Measurements from ENCODE around the gene KCNJ15. TPM values are rescaled to one million over a fixed set of nuclear protein-coding genes. Genes with fewer than 3 reads are reported as not detected.
A peak's percentile ranks its signal among the peaks of the same experiment; 100 is the strongest.

The KCNJ15 gene
- polyA plus RNA-seq, 4 donors = 201 to 259 (median 226) TPM

- no peak for DNase-seq (ENCODE audit: low read depth in 4 of 4, low spot score in 3 of 4)
These were observed 37.8 kb downstream of the KCNJ15 start for GRCh38 chr21:38294609-38295008.

- no peak for DNase-seq (ENCODE audit: low read depth in 4 of 4, low spot score in 3 of 4)
These were observed 39.4 kb downstream of the KCNJ15 start for GRCh38 chr21:38295997-38296764.

GRCh38 chr21:38297194-38297631 lies 40.4 kb downstream of the KCNJ15 start:
- DNase-seq (ENCODE audit: low read depth in 4 of 4, low spot score in 3 of 4) = no peak

- DNase-seq (ENCODE audit: low read depth in 4 of 4, low spot score in 3 of 4) = no peak
These were observed 41.1 kb downstream of the KCNJ15 start for GRCh38 chr21:38297871-38298270.

- no peak for DNase-seq (ENCODE audit: low read depth in 4 of 4, low spot score in 3 of 4)
These were observed 42.0 kb downstream of the KCNJ15 start for GRCh38 chr21:38298832-38299231.

GRCh38 chr21:38299671-38300070 lies 42.9 kb downstream of the KCNJ15 start:
- DNase-seq (ENCODE audit: low read depth in 4 of 4, low spot score in 3 of 4) = no peak

GRCh38 chr21:38300141-38300578 lies 43.4 kb downstream of the KCNJ15 start:
- DNase-seq (ENCODE audit: low read depth in 4 of 4, low spot score in 3 of 4) = no peak

- DNase-seq (ENCODE audit: low read depth in 4 of 4, low spot score in 3 of 4) = no peak
These were observed 44.8 kb downstream of the KCNJ15 start for GRCh38 chr21:38301321-38302214.

- no peak for DNase-seq (ENCODE audit: low read depth in 4 of 4, low spot score in 3 of 4)
These were observed 46.5 kb downstream of the KCNJ15 start for GRCh38 chr21:38303300-38303699.

- no peak for DNase-seq (ENCODE audit: low read depth in 4 of 4, low spot score in 3 of 4)
These were observed 49.8 kb downstream of the KCNJ15 start for GRCh38 chr21:38306433-38307141.

- DNase-seq (ENCODE audit: low read depth in 4 of 4, low spot score in 3 of 4) = no peak
These were observed 51.2 kb downstream of the KCNJ15 start for GRCh38 chr21:38307771-38308531.

- no peak for DNase-seq (ENCODE audit: low read depth in 4 of 4, low spot score in 3 of 4)
These were observed 51.8 kb downstream of the KCNJ15 start for GRCh38 chr21:38308532-38309119.

GRCh38 chr21:38310646-38311485 lies 54.1 kb downstream of the KCNJ15 start:
- no peak for DNase-seq (ENCODE audit: low read depth in 4 of 4, low spot score in 3 of 4)

GRCh38 chr21:38311765-38312164 lies 55.0 kb downstream of the KCNJ15 start:
- DNase-seq (ENCODE audit: low read depth in 4 of 4, low spot score in 3 of 4) = no peak

GRCh38 chr21:38312822-38313221 lies 56.0 kb downstream of the KCNJ15 start:
- DNase-seq (ENCODE audit: low read depth in 4 of 4, low spot score in 3 of 4) = no peak

GRCh38 chr21:38314558-38314957 lies 57.8 kb downstream of the KCNJ15 start:
- DNase-seq (ENCODE audit: low read depth in 4 of 4, low spot score in 3 of 4) = no peak

GRCh38 chr21:38315122-38315521 lies 58.3 kb downstream of the KCNJ15 start:
- peak in 1 of 4 donors; percentile 64 for DNase-seq (ENCODE audit: low read depth in 4 of 4, low spot score in 3 of 4)

- DNase-seq (ENCODE audit: low read depth in 4 of 4, low spot score in 3 of 4) = no peak
These were observed 63.0 kb downstream of the KCNJ15 start for GRCh38 chr21:38319781-38320180.

- no peak for DNase-seq (ENCODE audit: low read depth in 4 of 4, low spot score in 3 of 4)
These were observed 64.8 kb downstream of the KCNJ15 start for GRCh38 chr21:38321568-38321967.
